Mucosa of descending colon (tissue), 3 donors: ENCODE measurements around the gene STYXL1. TPM values are rescaled to one million over a fixed set of nuclear protein-coding genes. Genes with fewer than 3 reads are reported as not detected.

ENCODE experiments used
- ATAC-seq: fragments of 200-7000 bp; cut with Tn5 transposase; one replicate; pipeline ENCODE4 v1.9.1; 2020; ENCODE audit warnings: mild to moderate bottlenecking, moderate library complexity
- DNase-seq, 3 donors: peaks; one replicate each; pipeline ENCODE4 v3.0.0-alpha.2; 2020
- H3K36me3 ChIP-seq: fragments of 200-600 bp; one replicate; pipeline ENCODE4 v1.8.0; 2021; ENCODE audit warnings: low read depth, mild to moderate bottlenecking
- H3K4me1 ChIP-seq: fragments of 200-600 bp; one replicate; pipeline ENCODE4 v1.8.0; 2021; ENCODE audit warnings: low read depth, mild to moderate bottlenecking
- H3K4me3 ChIP-seq: fragments of 200-600 bp; one replicate; pipeline ENCODE4 v1.8.0; 2021; ENCODE audit warnings: mild to moderate bottlenecking
- H3K9me3 ChIP-seq: fragments of 200-600 bp; one replicate; pipeline ENCODE4 v1.8.0; 2021; ENCODE audit warnings: mild to moderate bottlenecking
- CTCF ChIP-seq: fragments of 200-600 bp; IDR thresholded peaks from one replicate; pipeline ENCODE4 v1.8.0; 2022; ENCODE audit warnings: antibody characterized with exemption, mild to moderate bottlenecking
- intact Hi-C, 2 donors: fragments of 100-400 bp; cut with DNase I in 1 of 2; cut with micrococcal nuclease in 1 of 2; formaldehyde crosslinking; loops; one replicate each; pipeline versions ENCODE4 v1.11.0 to v1.11.1; 2022; cut with DNase I, micrococcal nuclease
- total RNA-seq, 3 donors: library from RNA; stranded (reverse); fragmentation: NEBNext Ultra II Directional in 2 of 3; extraction: Animal tissue kit (Norgen Biotek cat#: 25700) in 2 of 3; gene quantifications; one replicate each; pipeline versions ENCODE4 v1.2.1 to v1.2.4, GENCODE V29; 2021 to 2023
- donor health status: DM: no; HTN: no; CAD: no; lungs with moderate emphysema.
- donor health status: DM: no; HTN: no; CAD: no.
- donor health status: DM: no; HTN: yes; CAD: no.

Gene STYXL1
- total RNA-seq, 3 donors from 2014 or later: 31.1 to 36.0 (median 33.7) TPM

DNA sequence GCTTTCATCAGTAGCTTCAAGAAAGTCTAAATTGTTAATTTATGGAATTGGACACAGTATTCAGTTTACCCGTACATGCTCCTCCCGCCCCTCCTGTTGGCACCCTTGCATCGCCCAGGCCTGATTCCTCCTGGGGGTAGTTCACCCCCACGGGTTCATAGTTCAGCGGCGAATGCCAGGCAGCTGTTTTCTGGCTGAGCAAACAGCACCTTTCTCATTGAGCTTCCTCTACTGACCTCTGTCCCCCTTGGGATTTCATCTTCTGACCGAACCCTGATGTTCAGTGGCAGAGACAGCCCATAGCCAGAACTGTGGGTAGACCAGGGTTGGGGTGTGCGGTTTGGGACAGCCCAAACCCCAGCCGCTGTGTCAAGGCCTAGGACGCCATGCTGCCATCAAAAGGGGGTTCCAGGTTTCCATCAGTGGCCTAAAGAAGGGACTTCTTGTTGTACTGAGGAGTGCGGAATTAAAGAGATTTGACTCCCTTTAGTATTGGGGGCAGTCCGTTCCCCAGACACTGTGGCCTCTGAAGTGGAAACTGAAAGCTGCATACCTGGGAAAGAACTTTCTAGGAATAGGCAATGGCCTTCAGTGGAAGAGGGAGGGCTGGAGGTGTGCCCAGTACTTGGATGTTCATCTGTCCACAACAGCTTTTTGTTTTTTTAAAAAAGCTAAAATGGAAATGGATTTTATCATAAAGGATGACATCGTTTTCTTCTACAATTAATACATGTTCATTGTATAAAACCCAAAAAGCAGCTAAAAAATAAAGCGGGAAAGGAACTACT, 19.1 kb upstream of the STYXL1 start:
- Histone ChIP-seq H3K4me1 (peaks cover 7% of the 10 kb centered on the region), H3K36me3 (peaks cover 15% of the 10 kb centered on the region), H3K4me3 (no peak overlapping the region), H3K9me3 (no peaks in the 10 kb centered on the region)
- no peak for ATAC-seq
- intact Hi-C loops: no loop called here
- TF ChIP-seq CTCF: no peak
- no peak for DNase-seq

DNA sequence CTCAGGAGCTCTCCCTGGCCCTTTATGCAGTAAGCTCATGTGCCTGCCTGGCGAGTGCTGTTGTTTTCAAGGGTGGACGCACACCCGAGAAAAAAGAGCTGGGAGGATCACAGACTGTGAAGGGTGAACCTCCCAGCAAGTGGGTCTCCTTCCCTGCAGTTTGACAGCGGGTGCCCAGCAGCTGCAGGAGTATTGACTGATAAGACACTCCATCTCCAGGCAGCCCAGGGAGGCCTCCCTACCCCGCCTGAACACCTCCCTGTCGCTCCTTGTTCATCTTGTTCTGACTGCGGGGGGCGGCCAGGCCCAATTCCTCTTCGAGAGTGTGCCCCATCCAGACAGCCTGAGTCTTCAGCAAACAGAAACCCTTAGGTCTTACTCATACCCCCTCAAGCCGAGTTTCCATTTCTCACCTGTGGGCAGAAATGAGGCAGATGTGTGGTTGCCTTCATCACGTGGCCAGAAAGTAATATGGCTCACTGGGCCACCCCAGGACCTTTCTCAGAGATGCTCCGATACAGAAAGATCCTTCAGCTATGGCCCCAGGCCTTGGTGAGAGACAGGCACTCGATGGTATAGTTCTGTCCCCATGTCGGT, 17.3 kb upstream of the STYXL1 start:
- intact Hi-C loops: no loop called here
- no peak overlapping the region for H3K4me3 ChIP-seq
- no peak for DNase-seq
- no peak for TF ChIP-seq CTCF
- peaks cover 7% of the 10 kb centered on the region for H3K4me1 ChIP-seq
- ATAC-seq: no peak
- H3K9me3 ChIP-seq: no peaks in the 10 kb centered on the region
- H3K36me3 ChIP-seq: peaks cover 15% of the 10 kb centered on the region

GRCh38 chr7:76064208-76064970, 16.6 kb upstream of the STYXL1 start:
- H3K9me3 ChIP-seq: no peaks in the 10 kb centered on the region
- DNase-seq: no peak
- peaks cover 19% of the 10 kb centered on the region for H3K36me3 ChIP-seq
- no peak overlapping the region for H3K4me3 ChIP-seq
- no peak for TF ChIP-seq CTCF
- H3K4me1 ChIP-seq: peaks cover 6% of the 10 kb centered on the region
- ATAC-seq: no peak
- intact Hi-C loops: no loop called here

DNA sequence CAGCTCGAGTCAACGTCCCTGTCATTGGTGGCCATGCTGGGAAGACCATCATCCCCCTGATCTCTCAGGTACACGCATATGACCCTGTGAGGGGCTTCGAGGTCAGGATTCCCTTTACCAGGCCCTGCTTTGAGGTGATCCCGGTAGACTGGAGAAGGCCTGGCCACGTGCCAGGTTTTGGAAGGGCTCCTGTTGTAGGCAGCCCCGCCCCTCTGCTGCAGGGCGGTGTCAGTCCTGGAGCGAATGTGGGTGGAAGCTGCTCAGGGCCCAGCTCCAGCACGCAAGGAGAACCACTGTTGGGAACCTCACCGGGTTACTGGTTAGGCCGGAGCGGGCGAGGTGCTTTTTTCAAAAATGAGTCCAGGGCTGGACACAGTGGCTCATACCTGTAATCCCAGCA, 15.7 kb upstream of the STYXL1 start:
- ATAC-seq (peak; percentile 86), DNase-seq (peak; percentile 83 to 89 (median 87))
- peaks cover 21% of the 10 kb centered on the region for H3K36me3 ChIP-seq
- intact Hi-C loops: no loop called here
- H3K9me3 ChIP-seq: no peaks in the 10 kb centered on the region
- H3K4me3 ChIP-seq: no peak overlapping the region
- H3K4me1 ChIP-seq: peaks cover 4% of the 10 kb centered on the region
- TF ChIP-seq CTCF: no peak

GRCh38 chr7:76063114-76063513, 15.3 kb upstream of the STYXL1 start:
- intact Hi-C loops: no loop called here
- Histone ChIP-seq H3K4me1 (peaks cover 4% of the 10 kb centered on the region), H3K36me3 (peaks cover 21% of the 10 kb centered on the region), H3K4me3 (no peak overlapping the region), H3K9me3 (no peaks in the 10 kb centered on the region)
- ATAC-seq (peak; percentile 3), DNase-seq (no peak)
- no peak for TF ChIP-seq CTCF
